Measurements from ENCODE around the gene PTOV1.

DNA sequence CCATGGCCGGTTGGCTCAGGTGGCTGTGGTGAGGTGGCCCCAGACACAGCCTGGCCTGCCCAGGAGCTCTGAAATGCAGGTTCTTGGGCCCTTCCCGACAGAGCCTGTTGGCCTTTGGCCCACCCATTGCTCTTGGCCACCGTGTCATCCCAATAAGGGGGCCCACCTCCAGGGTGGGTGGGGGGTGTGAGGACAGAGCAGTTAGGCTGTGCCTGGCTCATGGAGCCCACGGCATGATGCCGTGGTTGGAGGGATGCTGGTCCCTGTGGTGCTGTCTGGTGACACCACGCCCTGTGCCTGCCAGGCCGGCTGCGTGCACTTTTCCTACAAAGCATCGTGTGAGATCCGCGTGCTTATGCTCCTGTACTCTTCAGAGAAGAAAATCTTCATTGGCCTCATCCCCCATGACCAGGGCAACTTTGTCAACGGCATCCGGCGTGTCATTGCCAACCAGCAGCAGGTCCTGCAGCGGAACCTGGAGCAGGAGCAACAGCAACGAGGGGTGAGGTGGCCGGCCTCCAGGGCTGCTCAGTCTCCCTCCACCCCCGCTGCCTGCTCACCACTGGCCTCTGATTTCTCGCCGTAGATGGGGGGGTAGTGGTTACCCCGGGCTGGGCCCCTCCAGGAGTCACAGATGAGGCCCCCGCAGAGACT is 8.8 kb downstream of the PTOV1 start:
- TF ChIP-seq, protein P1, sequence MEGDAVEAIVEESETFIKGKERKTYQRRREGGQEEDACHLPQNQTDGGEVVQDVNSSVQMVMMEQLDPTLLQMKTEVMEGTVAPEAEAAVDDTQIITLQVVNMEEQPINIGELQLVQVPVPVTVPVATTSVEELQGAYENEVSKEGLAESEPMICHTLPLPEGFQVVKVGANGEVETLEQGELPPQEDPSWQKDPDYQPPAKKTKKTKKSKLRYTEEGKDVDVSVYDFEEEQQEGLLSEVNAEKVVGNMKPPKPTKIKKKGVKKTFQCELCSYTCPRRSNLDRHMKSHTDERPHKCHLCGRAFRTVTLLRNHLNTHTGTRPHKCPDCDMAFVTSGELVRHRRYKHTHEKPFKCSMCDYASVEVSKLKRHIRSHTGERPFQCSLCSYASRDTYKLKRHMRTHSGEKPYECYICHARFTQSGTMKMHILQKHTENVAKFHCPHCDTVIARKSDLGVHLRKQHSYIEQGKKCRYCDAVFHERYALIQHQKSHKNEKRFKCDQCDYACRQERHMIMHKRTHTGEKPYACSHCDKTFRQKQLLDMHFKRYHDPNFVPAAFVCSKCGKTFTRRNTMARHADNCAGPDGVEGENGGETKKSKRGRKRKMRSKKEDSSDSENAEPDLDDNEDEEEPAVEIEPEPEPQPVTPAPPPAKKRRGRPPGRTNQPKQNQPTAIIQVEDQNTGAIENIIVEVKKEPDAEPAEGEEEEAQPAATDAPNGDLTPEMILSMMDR (IDR thresholded peaks at IDR 0.05 in 4 of 5, conservative IDR thresholded peaks at IDR 0.05 in 1 of 5), result no peak
- TF ChIP-seq POLR2A (IDR thresholded peaks at IDR 0.05), result no peak
